ENCODE results near the gene LRRTM2. TPM values are rescaled to one million over a fixed set of nuclear protein-coding genes. Genes with fewer than 3 reads are reported as not detected.

Gene LRRTM2
- total and polyA plus RNA-seq, 10 of the 15 experiments (the other 5 are each of a cell fraction or from before 2014, with no cell fraction given) = 0.04 to 0.14 (median 0.06) TPM; not detected in 2

GRCh38 chr5:138911441-138911840, 36.3 kb upstream of the LRRTM2 start (continued):
- TF ChIP-seq MEF2A (IDR thresholded peaks at IDR 0.05; ENCODE audit: insufficient read depth, low read depth, low read length) (no peak), RBBP5 (conservative IDR thresholded peaks at IDR 0.05) (no peak), SMARCA5 (IDR thresholded peaks at IDR 0.05) (no peak), KLF5 (IDR thresholded peaks at IDR 0.05; ENCODE audit: partially characterized antibody) (no peak), MYB (IDR thresholded peaks at IDR 0.05; ENCODE audit: borderline replicate concordance, low read depth, low read length) (no peak), HDAC2 (IDR thresholded peaks at IDR 0.05) (no peak)

GRCh38 chr5:138910546-138911185, 35.5 kb upstream of the LRRTM2 start:
- H3K4me1 ChIP-seq (ENCODE audit: control insufficient read depth, insufficient read depth, low read length) = no peaks in the 10 kb centered on the region
- ChIA-PET SMC1A (ENCODE audit: uncharacterized antibody, unreplicated experiment) (interaction anchor here (0.6 kb wide), 1 partner anchor 340 kb away, joined by 3 read pairs; no protein-coding TSS in a partner anchor), RAD21 (ENCODE audit: unreplicated experiment) (interaction anchor here (0.7 kb wide), 1 partner anchor 131 kb away, joined by 3 read pairs; no protein-coding TSS in a partner anchor), POLR2A (interaction anchor here (0.6 kb wide), 1 partner anchor 144 kb away, joined by 5 read pairs; no protein-coding TSS in a partner anchor), CTCF (interaction anchor here (1.3 kb wide), 1 partner anchor 11 kb away, joined by 4 read pairs; no protein-coding TSS in a partner anchor)
- H3K9ac ChIP-seq (ENCODE audit: control insufficient read depth, insufficient read depth, low read length) = no peak overlapping the region
- no peak overlapping the region for H3K27ac ChIP-seq (ENCODE audit: control insufficient read depth, insufficient read depth)
- H4K20me1 ChIP-seq (ENCODE audit: control insufficient read depth, insufficient read depth) = no peaks in the 10 kb centered on the region
- no peak overlapping the region for H2AFZ ChIP-seq (ENCODE audit: control insufficient read depth, low read depth, low read length)
- H3K9me3 ChIP-seq (replicated peaks; ENCODE audit: control insufficient read depth, insufficient read depth, low read length) = no peaks in the 10 kb centered on the region
- H3K36me3 ChIP-seq (ENCODE audit: control insufficient read depth in 2 of 2, insufficient read depth in 2 of 2, low read length in 1 of 2) = no peaks in the 10 kb centered on the region; a peak in 1 of 4 replicates
- ATAC-seq (no peak), FAIRE-seq (no peak), DNase-seq (ENCODE audit: low read depth, low spot score) (no peak)
- H3K4me2 ChIP-seq (ENCODE audit: control insufficient read depth, insufficient read depth) = no peak overlapping the region
- no peaks in the 10 kb centered on the region for H3K79me2 ChIP-seq (ENCODE audit: control insufficient read depth, insufficient read depth, low read length)
- 88% methylated on average over 7 of the region's 7 CpGs for WGBS (ENCODE audit: insufficient coverage, insufficient replicate concordance, low lambda C conversion rate, missing lambda C conversion rate)
- TF ChIP-seq HCFC1 (IDR thresholded peaks at IDR 0.05; ENCODE audit: low read length) = no peak
- no peak for TF ChIP-seq PML (IDR thresholded peaks at IDR 0.05; ENCODE audit: low read length)
- TF ChIP-seq RFX5 (IDR thresholded peaks at IDR 0.05; ENCODE audit: low read depth, low read length) = no peak
- TF ChIP-seq SP1 (IDR thresholded peaks at IDR 0.05; ENCODE audit: low read depth, low read length) = no peak
- no peak for TF ChIP-seq NR2F1 (conservative IDR thresholded peaks at IDR 0.05)
- TF ChIP-seq EGR1 (IDR thresholded peaks at IDR 0.05; ENCODE audit: borderline replicate concordance in 1 of 2, low read depth in 2 of 2, low read length in 2 of 2) = no peak
- TF ChIP-seq TBL1XR1 (IDR thresholded peaks at IDR 0.05; ENCODE audit: low read depth, low read length) = no peak
- no peak for TF ChIP-seq CHD4 (IDR thresholded peaks at IDR 0.05)
- intact Hi-C loops (cut with micrococcal nuclease; ENCODE audit: unreplicated experiment) (no loop called here), in situ Hi-C loops (cut with MboI) (no loop called here)
- no peaks in the 10 kb centered on the region for H3K27me3 ChIP-seq (replicated peaks in 1 of 2; ENCODE audit: control insufficient read depth in 2 of 2, insufficient read depth in 2 of 2, low read length in 1 of 2)
- BruUV-seq (replicated peaks) = no TSS peak
- no peak overlapping the region for H3K4me3 ChIP-seq

Measured in GM12878 (cell line).